DND-41 (cell line): ENCODE results near the gene FAM222A.

ENCODE experiments used
- EZH2 ChIP-seq: IDR thresholded peaks from 3 replicates; pipeline ENCODE4 v1.6.1; 2012; ENCODE audit warnings: borderline replicate concordance, low read depth, mild to moderate bottlenecking, moderate library complexity, low read length, inconsistent platforms; ENCODE audit not compliant: severe bottlenecking
- TF ChIP-seq, protein P1 (sequence below): IDR thresholded peaks from 2 replicates; pipeline ENCODE4 v1.5.1; 2012; ENCODE audit warnings: borderline replicate concordance, low read length, moderate library complexity, mild to moderate bottlenecking; ENCODE audit not compliant: poor library complexity, severe bottlenecking; ENCODE audit errors: extremely low read depth

GRCh38 chr12:109815225-109815624, 101.6 kb downstream of the FAM222A start:
- TF ChIP-seq, protein P1, sequence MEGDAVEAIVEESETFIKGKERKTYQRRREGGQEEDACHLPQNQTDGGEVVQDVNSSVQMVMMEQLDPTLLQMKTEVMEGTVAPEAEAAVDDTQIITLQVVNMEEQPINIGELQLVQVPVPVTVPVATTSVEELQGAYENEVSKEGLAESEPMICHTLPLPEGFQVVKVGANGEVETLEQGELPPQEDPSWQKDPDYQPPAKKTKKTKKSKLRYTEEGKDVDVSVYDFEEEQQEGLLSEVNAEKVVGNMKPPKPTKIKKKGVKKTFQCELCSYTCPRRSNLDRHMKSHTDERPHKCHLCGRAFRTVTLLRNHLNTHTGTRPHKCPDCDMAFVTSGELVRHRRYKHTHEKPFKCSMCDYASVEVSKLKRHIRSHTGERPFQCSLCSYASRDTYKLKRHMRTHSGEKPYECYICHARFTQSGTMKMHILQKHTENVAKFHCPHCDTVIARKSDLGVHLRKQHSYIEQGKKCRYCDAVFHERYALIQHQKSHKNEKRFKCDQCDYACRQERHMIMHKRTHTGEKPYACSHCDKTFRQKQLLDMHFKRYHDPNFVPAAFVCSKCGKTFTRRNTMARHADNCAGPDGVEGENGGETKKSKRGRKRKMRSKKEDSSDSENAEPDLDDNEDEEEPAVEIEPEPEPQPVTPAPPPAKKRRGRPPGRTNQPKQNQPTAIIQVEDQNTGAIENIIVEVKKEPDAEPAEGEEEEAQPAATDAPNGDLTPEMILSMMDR = no peak
- no peak for TF ChIP-seq EZH2
